Esophagus squamous epithelium (tissue), 4 donors: Measurements from ENCODE around the gene UVRAG.

Experiments used
- POLR2A ChIP-seq, 4 donors: fragments of 450-650 bp; IDR thresholded peaks; one replicate each; pipeline ENCODE4 v1.6.1; 2017; ENCODE audit warnings: antibody characterized with exemption in 4 of 4, mild to moderate bottlenecking in 4 of 4, moderate library complexity in 3 of 4
- TF ChIP-seq, protein P1 (sequence below), 6 experiments: fragments of 450-650 bp in 4 of 6; fragments of 200-600 bp in 2 of 6; sonication (generic) in 2 of 6; IDR thresholded peaks; one replicate each; pipeline ENCODE4 v1.5.1; 2016 to 2019; ENCODE audit warnings: antibody characterized with exemption in 6 of 6, mild to moderate bottlenecking in 4 of 6, moderate library complexity in 4 of 6

DNA sequence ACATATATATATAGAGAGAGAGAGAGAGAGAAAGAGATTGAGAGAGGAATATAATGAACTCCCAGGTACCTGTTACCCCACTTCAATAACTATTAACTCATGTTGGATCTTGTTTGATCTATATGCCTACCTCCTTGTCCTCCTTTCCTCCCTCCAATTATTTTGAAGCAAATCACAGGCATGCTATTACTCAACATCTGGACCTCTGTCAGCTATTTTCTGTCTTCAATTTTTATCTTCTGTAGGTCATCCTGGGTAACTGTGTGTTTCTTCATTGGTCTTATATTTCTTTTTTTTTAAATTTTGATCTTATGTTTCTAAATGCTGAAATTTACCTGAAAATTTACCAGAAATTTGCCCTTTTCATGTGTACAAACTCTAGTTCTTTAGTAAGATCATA is 24.8 kb downstream of the UVRAG start:
- TF ChIP-seq, protein P1, sequence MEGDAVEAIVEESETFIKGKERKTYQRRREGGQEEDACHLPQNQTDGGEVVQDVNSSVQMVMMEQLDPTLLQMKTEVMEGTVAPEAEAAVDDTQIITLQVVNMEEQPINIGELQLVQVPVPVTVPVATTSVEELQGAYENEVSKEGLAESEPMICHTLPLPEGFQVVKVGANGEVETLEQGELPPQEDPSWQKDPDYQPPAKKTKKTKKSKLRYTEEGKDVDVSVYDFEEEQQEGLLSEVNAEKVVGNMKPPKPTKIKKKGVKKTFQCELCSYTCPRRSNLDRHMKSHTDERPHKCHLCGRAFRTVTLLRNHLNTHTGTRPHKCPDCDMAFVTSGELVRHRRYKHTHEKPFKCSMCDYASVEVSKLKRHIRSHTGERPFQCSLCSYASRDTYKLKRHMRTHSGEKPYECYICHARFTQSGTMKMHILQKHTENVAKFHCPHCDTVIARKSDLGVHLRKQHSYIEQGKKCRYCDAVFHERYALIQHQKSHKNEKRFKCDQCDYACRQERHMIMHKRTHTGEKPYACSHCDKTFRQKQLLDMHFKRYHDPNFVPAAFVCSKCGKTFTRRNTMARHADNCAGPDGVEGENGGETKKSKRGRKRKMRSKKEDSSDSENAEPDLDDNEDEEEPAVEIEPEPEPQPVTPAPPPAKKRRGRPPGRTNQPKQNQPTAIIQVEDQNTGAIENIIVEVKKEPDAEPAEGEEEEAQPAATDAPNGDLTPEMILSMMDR (IDR thresholded peaks at IDR 0.05): no peak
- TF ChIP-seq POLR2A (IDR thresholded peaks at IDR 0.05): no peak
